Mesenchymal stem cell (in vitro differentiated cells and primary cell): ENCODE measurements around the gene MACROD2.

ENCODE experiments used
- DNase-seq: peaks from one replicate; pipeline ENCODE4 v3.0.0-alpha.2; 2013
- H2AFZ ChIP-seq: one replicate; pipeline ENCODE4 v1.6.1; 2013; ENCODE audit warnings: low read depth, mild to moderate bottlenecking, control low read depth, inconsistent platforms, low read length, moderate library complexity
- H2AK5ac ChIP-seq: 2 replicates; pipeline ENCODE4 v1.6.1; 2013; ENCODE audit warnings: low read length, moderate library complexity, mild to moderate bottlenecking, inconsistent platforms; ENCODE audit not compliant: severe bottlenecking
- H2BK120ac ChIP-seq: one replicate; pipeline ENCODE4 v1.6.1; 2013; ENCODE audit warnings: low read depth, mild to moderate bottlenecking, inconsistent platforms, low read length, moderate library complexity
- H2BK12ac ChIP-seq, 2 experiments: one replicate each; pipeline ENCODE4 v1.6.1; 2013; ENCODE audit warnings: inconsistent platforms in 2 of 2, low read length in 2 of 2, mild to moderate bottlenecking in 2 of 2, moderate library complexity in 2 of 2, control low read depth in 1 of 2
- H2BK15ac ChIP-seq: one replicate; pipeline ENCODE4 v1.6.1; 2013; ENCODE audit warnings: mild to moderate bottlenecking, low read depth, inconsistent platforms; ENCODE audit not compliant: poor library complexity, severe bottlenecking
- H2BK5ac ChIP-seq: 2 replicates; pipeline ENCODE4 v1.6.1; 2013; ENCODE audit warnings: low read depth, mild to moderate bottlenecking, low read length, control low read depth, inconsistent platforms; ENCODE audit not compliant: poor library complexity, severe bottlenecking
- H3K14ac ChIP-seq, 2 experiments: one replicate each; pipeline ENCODE4 v1.6.1; 2013; ENCODE audit warnings: inconsistent platforms in 2 of 2, low read length in 2 of 2, control low read depth in 1 of 2, mild to moderate bottlenecking in 1 of 2, moderate library complexity in 1 of 2
- H3K18ac ChIP-seq, 2 experiments: one replicate each; pipeline ENCODE4 v1.6.1; 2013; ENCODE audit warnings: inconsistent platforms in 2 of 2, low read length in 2 of 2, control low read depth in 1 of 2, low read depth in 1 of 2, mild to moderate bottlenecking in 1 of 2
- H3K23ac ChIP-seq, 2 experiments: one replicate each; pipeline ENCODE4 v1.6.1; 2013; ENCODE audit warnings: inconsistent platforms in 2 of 2, low read length in 2 of 2, mild to moderate bottlenecking in 2 of 2, moderate library complexity in 2 of 2, control low read depth in 1 of 2
- H3K27ac ChIP-seq: 2 replicates; pipeline ENCODE4 v1.5.1; 2013; ENCODE audit warnings: mild to moderate bottlenecking, moderate library complexity, low read length, control low read depth, inconsistent platforms; ENCODE audit not compliant: poor library complexity, severe bottlenecking
- H3K27me3 ChIP-seq, 2 experiments: 2 replicates each; pipeline versions ENCODE4 v1.6.1 to v1.7.0; 2013; ENCODE audit warnings: low read length in 2 of 2, mild to moderate bottlenecking in 2 of 2, moderate library complexity in 2 of 2, control low read depth in 1 of 2, inconsistent platforms in 1 of 2; ENCODE audit not compliant: control insufficient read depth in 1 of 2, insufficient read depth in 1 of 2
- H3K36me3 ChIP-seq, 2 experiments: 2 replicates each; pipeline versions ENCODE4 v1.6.1 to v1.7.0; 2013; ENCODE audit warnings: low read length in 2 of 2, control low read depth in 1 of 2, inconsistent platforms in 1 of 2, low read depth in 1 of 2, mild to moderate bottlenecking in 1 of 2; ENCODE audit not compliant: insufficient read depth in 2 of 2, control insufficient read depth in 1 of 2
- H3K4ac ChIP-seq, 2 experiments: one replicate each; pipeline ENCODE4 v1.6.1; 2013; ENCODE audit warnings: inconsistent platforms in 2 of 2, low read length in 2 of 2, mild to moderate bottlenecking in 2 of 2, moderate library complexity in 2 of 2, control low read depth in 1 of 2, low read depth in 1 of 2
- H3K4me1 ChIP-seq: 2 replicates; pipeline ENCODE4 v1.6.1; 2013; ENCODE audit warnings: low read depth, low read length, control low read depth; ENCODE audit not compliant: control insufficient read depth, insufficient read depth
- H3K4me2 ChIP-seq: 2 replicates; pipeline ENCODE4 v1.6.1; 2013; ENCODE audit warnings: low read length, mild to moderate bottlenecking, inconsistent platforms; ENCODE audit not compliant: poor library complexity, severe bottlenecking
- H3K4me3 ChIP-seq, 2 experiments: 2 replicates each; pipeline versions ENCODE4 v1.5.1 to v1.7.0; 2013; ENCODE audit warnings: low read length in 2 of 2, mild to moderate bottlenecking in 2 of 2, control low read depth in 1 of 2, low read depth in 1 of 2; ENCODE audit not compliant: insufficient read depth in 1 of 2
- H3K79me1 ChIP-seq: replicated peaks from 2 replicates; pipeline ENCODE4 v1.6.1; 2013; ENCODE audit warnings: mild to moderate bottlenecking, control low read depth, low read length, inconsistent platforms; ENCODE audit not compliant: poor library complexity, severe bottlenecking
- H3K9ac ChIP-seq: 2 replicates; pipeline ENCODE4 v1.7.0; 2013; ENCODE audit warnings: mild to moderate bottlenecking, low read length, moderate library complexity
- H3K9me3 ChIP-seq: 2 replicates; pipeline ENCODE4 v1.7.0; 2013; ENCODE audit warnings: mild to moderate bottlenecking, low read length; ENCODE audit not compliant: control insufficient read depth
- H4K8ac ChIP-seq: one replicate; pipeline ENCODE4 v1.6.1; 2013; ENCODE audit warnings: inconsistent platforms, mild to moderate bottlenecking, low read length, moderate library complexity
- H4K91ac ChIP-seq: one replicate; pipeline ENCODE4 v1.6.1; 2013; ENCODE audit warnings: mild to moderate bottlenecking, low read length, inconsistent platforms
- WGBS: methylation state at CpG from one replicate; pipeline ENCODE4 v1.1.7; 2013; ENCODE audit warnings: mixed read lengths; 5-methylcytosine and 5-hydroxymethylcytosine counted together

Gene MACROD2

GRCh38 chr20:15506311-15506710 lies 1511.0 kb downstream of the MACROD2 start:
- Histone ChIP-seq H3K27ac (no peak overlapping the region), H3K4me2 (no peak overlapping the region), H3K27me3 (no peaks in the 10 kb centered on the region), H3K4me3 (no peak overlapping the region), H3K79me1 (no peaks in the 10 kb centered on the region), H3K23ac (no peak overlapping the region), H2BK120ac (no peak overlapping the region), H4K91ac (no peak overlapping the region), H3K4ac (no peak overlapping the region), H3K14ac (no peak overlapping the region), H4K8ac (no peak overlapping the region), H2AK5ac (no peak overlapping the region), H2BK12ac (no peak overlapping the region), H3K9ac (no peak overlapping the region), H3K4me1 (no peaks in the 10 kb centered on the region), H2AFZ (no peak overlapping the region), H2BK5ac (no peak overlapping the region), H2BK15ac (no peak overlapping the region), H3K9me3 (no peaks in the 10 kb centered on the region), H3K36me3 (no peaks in the 10 kb centered on the region), H3K18ac (no peak overlapping the region)
- WGBS: 84% methylated on average over 4 of the region's 5 CpGs
- DNase-seq: no peak

GRCh38 chr20:15507151-15507550 lies 1511.8 kb downstream of the MACROD2 start:
- Histone ChIP-seq H2AFZ (no peak overlapping the region), H3K9ac (no peak overlapping the region), H3K4me3 (no peak overlapping the region), H3K23ac (no peak overlapping the region), H2BK5ac (no peak overlapping the region), H4K91ac (no peak overlapping the region), H3K14ac (no peak overlapping the region), H2BK15ac (no peak overlapping the region), H3K9me3 (no peaks in the 10 kb centered on the region), H2BK120ac (no peak overlapping the region), H2AK5ac (no peak overlapping the region), H3K27ac (no peak overlapping the region), H3K27me3 (no peaks in the 10 kb centered on the region), H4K8ac (no peak overlapping the region), H3K4me2 (no peak overlapping the region), H3K18ac (no peak overlapping the region), H3K4me1 (no peaks in the 10 kb centered on the region), H2BK12ac (no peak overlapping the region), H3K4ac (no peak overlapping the region), H3K79me1 (no peaks in the 10 kb centered on the region), H3K36me3 (no peaks in the 10 kb centered on the region)
- no peak for DNase-seq
- 93% methylated on average over 3 of the region's 3 CpGs for WGBS

GRCh38 chr20:15511551-15511950 lies 1516.2 kb downstream of the MACROD2 start:
- Histone ChIP-seq H4K8ac (no peak overlapping the region), H2BK15ac (no peak overlapping the region), H2BK5ac (no peak overlapping the region), H3K9me3 (no peaks in the 10 kb centered on the region), H3K23ac (no peak overlapping the region), H3K27ac (no peak overlapping the region), H2AK5ac (no peak overlapping the region), H3K4me2 (no peak overlapping the region), H2BK120ac (no peak overlapping the region), H3K4me1 (no peaks in the 10 kb centered on the region), H2AFZ (no peak overlapping the region), H3K27me3 (no peaks in the 10 kb centered on the region), H3K14ac (no peak overlapping the region), H2BK12ac (no peak overlapping the region), H3K18ac (no peak overlapping the region), H3K4ac (no peak overlapping the region), H3K79me1 (no peaks in the 10 kb centered on the region), H4K91ac (no peak overlapping the region), H3K36me3 (no peaks in the 10 kb centered on the region), H3K4me3 (no peak overlapping the region), H3K9ac (no peak overlapping the region)
- no peak for DNase-seq
- 89% methylated on average over 1 of the region's 1 CpG for WGBS

GRCh38 chr20:15512916-15513315 lies 1517.6 kb downstream of the MACROD2 start:
- Histone ChIP-seq H3K27ac (no peak overlapping the region), H3K4me2 (no peak overlapping the region), H3K23ac (no peak overlapping the region), H2BK5ac (no peak overlapping the region), H3K27me3 (no peaks in the 10 kb centered on the region), H2BK15ac (no peak overlapping the region), H3K4ac (no peak overlapping the region), H3K14ac (no peak overlapping the region), H3K4me3 (no peak overlapping the region), H4K91ac (no peak overlapping the region), H3K9ac (no peak overlapping the region), H3K4me1 (no peaks in the 10 kb centered on the region), H4K8ac (no peak overlapping the region), H3K79me1 (no peaks in the 10 kb centered on the region), H3K36me3 (no peaks in the 10 kb centered on the region), H2BK12ac (no peak overlapping the region), H3K18ac (no peak overlapping the region), H2BK120ac (no peak overlapping the region), H3K9me3 (no peaks in the 10 kb centered on the region), H2AK5ac (no peak overlapping the region), H2AFZ (no peak overlapping the region)
- 89% methylated on average over 3 of the region's 5 CpGs for WGBS
- DNase-seq: no peak
